IPS-18c (cell line): ENCODE results near the gene PNLIP.

Experiments
- H3K4me3 ChIP-seq: 2 replicates; pipeline ENCODE4 v1.7.0; 2013; ENCODE audit warnings: low read depth, mild to moderate bottlenecking, low read length, moderate library complexity; ENCODE audit not compliant: insufficient read depth
- H3K9me3 ChIP-seq: one replicate; pipeline ENCODE4 v1.6.1; 2013; ENCODE audit warnings: mild to moderate bottlenecking, low read length, moderate library complexity; ENCODE audit not compliant: control insufficient read depth, insufficient read depth

The PNLIP gene

GRCh38 chr10:116607336-116607735 is 61.6 kb downstream of the PNLIP start:
- Histone ChIP-seq H3K4me3 (no peak overlapping the region), H3K9me3 (no peaks in the 10 kb centered on the region)

- Histone ChIP-seq H3K4me3 (peak overlapping the region; percentile 15), H3K9me3 (no peaks in the 10 kb centered on the region)
Measured at GRCh38 chr10:116608686-116609594, 63.2 kb downstream of the PNLIP start.

- H3K9me3 ChIP-seq, result no peaks in the 10 kb centered on the region
Measured at GRCh38 chr10:116610443-116611152, 64.9 kb downstream of the PNLIP start.

GRCh38 chr10:116611153-116611545 is 65.4 kb downstream of the PNLIP start:
- Histone ChIP-seq H3K4me3 (no peak overlapping the region), H3K9me3 (no peaks in the 10 kb centered on the region)

More at GRCh38 chr10:116610443-116611152, 64.9 kb downstream of the PNLIP start:
- H3K4me3 ChIP-seq, result no peak overlapping the region

GRCh38 chr10:116612107-116612769 is 66.5 kb downstream of the PNLIP start:
- Histone ChIP-seq H3K4me3 (no peak overlapping the region), H3K9me3 (no peaks in the 10 kb centered on the region)

- Histone ChIP-seq H3K9me3 (no peaks in the 10 kb centered on the region), H3K4me3 (no peak overlapping the region)
Measured at GRCh38 chr10:116613471-116613870, 67.7 kb downstream of the PNLIP start.

GRCh38 chr10:116614796-116615195 is 69.1 kb downstream of the PNLIP start:
- H3K9me3 ChIP-seq, result no peaks in the 10 kb centered on the region
- no peak overlapping the region for H3K4me3 ChIP-seq

- Histone ChIP-seq H3K4me3 (no peak overlapping the region), H3K9me3 (no peaks in the 10 kb centered on the region)
Measured at GRCh38 chr10:116615199-116615776, 69.6 kb downstream of the PNLIP start.
